Stomach smooth muscle (tissue), 2 donors: ENCODE measurements around the gene PAFAH1B2.
"Not testable (repeated sequence)": the region's sequence is repeated elsewhere in the genome, so short reads cannot be mapped to it uniquely, and the experiment has no call there.

Experiments used
- H3K27ac ChIP-seq: one replicate; pipeline ENCODE4 v1.7.0; 2013; ENCODE audit warnings: mild to moderate bottlenecking, low read length, inconsistent platforms
- H3K27me3 ChIP-seq, 2 donors: one replicate each; pipeline ENCODE4 v1.7.0; 2013; ENCODE audit warnings: low read length in 2 of 2; ENCODE audit not compliant: insufficient read depth in 2 of 2, control insufficient read depth in 1 of 2
- H3K36me3 ChIP-seq, 2 donors: one replicate each; pipeline ENCODE4 v1.7.0; 2013; ENCODE audit warnings: low read length in 2 of 2; ENCODE audit not compliant: control insufficient read depth in 2 of 2, insufficient read depth in 2 of 2
- H3K4me1 ChIP-seq: one replicate; pipeline ENCODE4 v1.7.0; 2013; ENCODE audit warnings: low read length; ENCODE audit not compliant: control insufficient read depth, insufficient read depth
- H3K4me3 ChIP-seq, 2 donors: one replicate each; pipeline ENCODE4 v1.7.0; 2013; ENCODE audit warnings: low read length in 2 of 2
- H3K9ac ChIP-seq, 2 donors: one replicate each; pipeline ENCODE4 v1.7.0; 2013; ENCODE audit warnings: low read length in 2 of 2, mild to moderate bottlenecking in 1 of 2
- H3K9me3 ChIP-seq, 2 donors: one replicate each; pipeline ENCODE4 v1.7.0; 2013; ENCODE audit warnings: low read length in 2 of 2; ENCODE audit not compliant: control insufficient read depth in 2 of 2
- donor health status: healthy.
- donor health status: Pancreatic carcinoma.

The PAFAH1B2 gene

GRCh38 chr11:117107701-117108590 lies 36.1 kb upstream of the PAFAH1B2 start:
- Histone ChIP-seq H3K9me3 (no peaks in the 10 kb centered on the region), H3K4me1 (peaks cover 5% of the 10 kb centered on the region), H3K27ac (no peak overlapping the region), H3K27me3 (no peaks in the 10 kb centered on the region), H3K36me3 (no peaks in the 10 kb centered on the region), H3K9ac (no peak overlapping the region), H3K4me3 (no peak overlapping the region)

GRCh38 chr11:117110294-117110950 lies 33.7 kb upstream of the PAFAH1B2 start:
- Histone ChIP-seq H3K27me3 (no peaks in the 10 kb centered on the region), H3K9me3 (no peaks in the 10 kb centered on the region), H3K36me3 (no peaks in the 10 kb centered on the region), H3K4me3 (no peak overlapping the region), H3K4me1 (peaks cover 5% of the 10 kb centered on the region), H3K27ac (no peak overlapping the region), H3K9ac (no peak overlapping the region)

- not testable (repeated sequence) for H3K4me1 ChIP-seq, H3K4me3 ChIP-seq, H3K27me3 ChIP-seq, H3K36me3 ChIP-seq, H3K27ac ChIP-seq, H3K9ac ChIP-seq, H3K9me3 ChIP-seq
These were observed 31.6 kb upstream of the PAFAH1B2 start for GRCh38 chr11:117112497-117112896.

GRCh38 chr11:117112939-117113338 lies 31.1 kb upstream of the PAFAH1B2 start:
- not testable (repeated sequence) for H3K9me3 ChIP-seq, H3K27ac ChIP-seq

GRCh38 chr11:117117681-117118080 lies 26.4 kb upstream of the PAFAH1B2 start:
- no peak overlapping the region for H3K27ac ChIP-seq
- H3K36me3 ChIP-seq = no peaks in the 10 kb centered on the region
- no peaks in the 10 kb centered on the region for H3K9me3 ChIP-seq
- no peaks in the 10 kb centered on the region for H3K27me3 ChIP-seq
- no peak overlapping the region for H3K9ac ChIP-seq
- no peaks in the 10 kb centered on the region for H3K4me1 ChIP-seq
- H3K4me3 ChIP-seq = no peak overlapping the region

More at GRCh38 chr11:117112939-117113338, 31.1 kb upstream of the PAFAH1B2 start:
- not testable (repeated sequence) for H3K4me1 ChIP-seq, H3K4me3 ChIP-seq, H3K27me3 ChIP-seq, H3K9ac ChIP-seq, H3K36me3 ChIP-seq

GRCh38 chr11:117121176-117121575 lies 22.9 kb upstream of the PAFAH1B2 start:
- Histone ChIP-seq H3K9me3 (no peaks in the 10 kb centered on the region), H3K36me3 (no peaks in the 10 kb centered on the region), H3K4me1 (no peaks in the 10 kb centered on the region)

GRCh38 chr11:117122556-117122955 lies 21.5 kb upstream of the PAFAH1B2 start:
- Histone ChIP-seq H3K36me3 (no peaks in the 10 kb centered on the region), H3K4me1 (no peaks in the 10 kb centered on the region), H3K9ac (no peak overlapping the region), H3K27ac (no peak overlapping the region), H3K4me3 (no peak overlapping the region), H3K9me3 (no peaks in the 10 kb centered on the region), H3K27me3 (no peaks in the 10 kb centered on the region)

More at GRCh38 chr11:117121176-117121575, 22.9 kb upstream of the PAFAH1B2 start:
- Histone ChIP-seq H3K4me3 (no peak overlapping the region), H3K27ac (no peak overlapping the region), H3K9ac (no peak overlapping the region), H3K27me3 (no peaks in the 10 kb centered on the region)

- no peak overlapping the region for H3K9ac ChIP-seq
- H3K9me3 ChIP-seq = no peaks in the 10 kb centered on the region
- no peak overlapping the region for H3K27ac ChIP-seq
- H3K4me3 ChIP-seq = no peak overlapping the region
- H3K4me1 ChIP-seq = no peaks in the 10 kb centered on the region
- H3K27me3 ChIP-seq = no peaks in the 10 kb centered on the region
- no peaks in the 10 kb centered on the region for H3K36me3 ChIP-seq
These were observed 17.7 kb upstream of the PAFAH1B2 start for GRCh38 chr11:117126223-117126965.

- Histone ChIP-seq H3K4me3 (no peak overlapping the region), H3K9me3 (no peaks in the 10 kb centered on the region), H3K9ac (no peak overlapping the region), H3K27ac (no peak overlapping the region), H3K36me3 (no peaks in the 10 kb centered on the region), H3K27me3 (no peaks in the 10 kb centered on the region), H3K4me1 (no peaks in the 10 kb centered on the region)
These were observed 16.8 kb upstream of the PAFAH1B2 start for GRCh38 chr11:117127171-117127901.

GRCh38 chr11:117128289-117128688 lies 15.8 kb upstream of the PAFAH1B2 start:
- no peaks in the 10 kb centered on the region for H3K9me3 ChIP-seq

More at GRCh38 chr11:117128289-117128688, 15.8 kb upstream of the PAFAH1B2 start:
- H3K9ac ChIP-seq = no peak overlapping the region
- H3K4me3 ChIP-seq = no peak overlapping the region
- no peaks in the 10 kb centered on the region for H3K27me3 ChIP-seq
- no peak overlapping the region for H3K27ac ChIP-seq
- H3K4me1 ChIP-seq = no peaks in the 10 kb centered on the region
- no peaks in the 10 kb centered on the region for H3K36me3 ChIP-seq
